Activated CD4-positive, alpha-beta T cell treated with anti-CD3 and anti-CD28 coated beads for 36 hours (primary cell): ENCODE data around the gene HSD17B2. TPM values are rescaled to one million over a fixed set of nuclear protein-coding genes. Genes with fewer than 3 reads are reported as not detected.

Experiments
- ATAC-seq: fragments of 200-7000 bp; cut with Tn5 transposase; one replicate; pipeline ENCODE4 v1.10.0; 2021; ENCODE audit warnings: mild to moderate bottlenecking, moderate library complexity
- CTCF ChIA-PET: fragments of 350-600 bp; sonication (Branson Sonifier 250); formaldehyde crosslinking; loops from one replicate; lab custom pipeline; 2021; ENCODE audit warnings: antibody characterized with exemption; lab: Charles Lee
- POLR2A ChIA-PET: fragments of 350-600 bp; sonication (Branson Sonifier 250); formaldehyde crosslinking; loops from one replicate; lab custom pipeline; 2021; ENCODE audit warnings: antibody characterized with exemption, inconsistent platforms; lab: Charles Lee
- DNase-seq: peaks from one replicate; pipeline ENCODE4 v3.0.0-alpha.2; 2020
- H3K27ac Mint-ChIP-seq: one replicate; pipeline ENCODE4 v1.8.0; 2021; ENCODE audit warnings: mixed read lengths
- H3K27me3 Mint-ChIP-seq: one replicate; pipeline ENCODE4 v1.8.0; 2021; ENCODE audit warnings: mixed read lengths
- H3K36me3 Mint-ChIP-seq: one replicate; pipeline ENCODE4 v1.8.0; 2021; ENCODE audit warnings: low read depth, mixed read lengths
- H3K4me1 Mint-ChIP-seq: one replicate; pipeline ENCODE4 v1.8.0; 2021; ENCODE audit warnings: mixed read lengths
- H3K4me3 Mint-ChIP-seq: one replicate; pipeline ENCODE4 v1.8.0; 2021; ENCODE audit warnings: mild to moderate bottlenecking, moderate library complexity, mixed read lengths
- H3K9me3 Mint-ChIP-seq: one replicate; pipeline ENCODE4 v1.8.0; 2021; ENCODE audit warnings: low read depth, mixed read lengths
- intact Hi-C, 2 experiments: fragments of 100-400 bp; cut with DNase I in 1 of 2; cut with micrococcal nuclease in 1 of 2; formaldehyde crosslinking; loops; one replicate each; pipeline versions ENCODE4 v1.14.2 to v1.15.1; 2022 to 2024; cut with DNase I, micrococcal nuclease
- total RNA-seq, 2 experiments: library from RNA; stranded (reverse); gene quantifications; one replicate each; pipeline ENCODE4 v1.2.3, GENCODE V29; 2021

HSD17B2 gene
- total RNA-seq, 2 experiments from 2014 or later, result not detected

- intact Hi-C loops, result no loop called here
- Mint-ChIP-seq H3K4me1 (no peaks in the 10 kb centered on the region), H3K4me3 (no peak overlapping the region), H3K9me3 (no peaks in the 10 kb centered on the region), H3K36me3 (no peaks in the 10 kb centered on the region), H3K27ac (no peak overlapping the region), H3K27me3 (peaks cover 15% of the 10 kb centered on the region)
- ATAC-seq (no peak), DNase-seq (no peak)
- CTCF ChIA-PET, result interaction anchor here (0.8 to 2.1 kb wide), 2 partner anchors 11 to 40 kb away, joined by 3 to 10 read pairs; partner anchors contain the start of gene SDR42E1
- POLR2A ChIA-PET, result no interaction called here
Measured at GRCh38 chr16:82050506-82050905, 15.5 kb downstream of the HSD17B2 start.

- H3K36me3 Mint-ChIP-seq, result no peaks in the 10 kb centered on the region
- POLR2A ChIA-PET, result no interaction called here
- H3K4me3 Mint-ChIP-seq, result no peak overlapping the region
- CTCF ChIA-PET, result interaction anchor here (2.1 kb wide), 1 partner anchor 10 kb away, joined by 10 read pairs; no protein-coding TSS in a partner anchor
- H3K27me3 Mint-ChIP-seq, result peaks cover 17% of the 10 kb centered on the region
- no peaks in the 10 kb centered on the region for H3K9me3 Mint-ChIP-seq
- ATAC-seq (no peak), DNase-seq (no peak)
- H3K27ac Mint-ChIP-seq, result no peak overlapping the region
- no peaks in the 10 kb centered on the region for H3K4me1 Mint-ChIP-seq
- intact Hi-C loops, result no loop called here
Measured at GRCh38 chr16:82050909-82051357, 15.9 kb downstream of the HSD17B2 start.

- Mint-ChIP-seq H3K27ac (no peak overlapping the region), H3K4me3 (no peak overlapping the region), H3K27me3 (peaks cover 16% of the 10 kb centered on the region), H3K9me3 (no peaks in the 10 kb centered on the region), H3K4me1 (no peaks in the 10 kb centered on the region), H3K36me3 (no peaks in the 10 kb centered on the region)
- CTCF ChIA-PET, result interaction anchor here (2.1 kb wide), 1 partner anchor 10 kb away, joined by 10 read pairs; no protein-coding TSS in a partner anchor
- DNase-seq (no peak), ATAC-seq (no peak)
- intact Hi-C loops, result no loop called here
- POLR2A ChIA-PET, result interaction anchor here (0.8 kb wide), 1 partner anchor 92 kb away, joined by 3 read pairs; no protein-coding TSS in a partner anchor
Measured at GRCh38 chr16:82051656-82052055, 16.6 kb downstream of the HSD17B2 start.

- no peak overlapping the region for H3K4me3 Mint-ChIP-seq
- intact Hi-C loops, result loop anchor here in 1 of 2 experiments (5.0 kb wide), 1 partner anchor 113 kb away; no protein-coding TSS in a partner anchor
- ChIA-PET CTCF (no interaction called here), POLR2A (no interaction called here)
- DNase-seq (no peak), ATAC-seq (no peak)
- H3K36me3 Mint-ChIP-seq, result no peaks in the 10 kb centered on the region
- no peaks in the 10 kb centered on the region for H3K4me1 Mint-ChIP-seq
- H3K27ac Mint-ChIP-seq, result no peak overlapping the region
- no peaks in the 10 kb centered on the region for H3K9me3 Mint-ChIP-seq
- H3K27me3 Mint-ChIP-seq, result peaks cover 21% of the 10 kb centered on the region
Measured at GRCh38 chr16:82055117-82055516, 20.1 kb downstream of the HSD17B2 start.

- no peaks in the 10 kb centered on the region for H3K9me3 Mint-ChIP-seq
- H3K27me3 Mint-ChIP-seq, result peaks cover 28% of the 10 kb centered on the region
- ATAC-seq, result no peak
- intact Hi-C loops, result loop anchor here in 1 of 2 experiments (5.0 kb wide), 1 partner anchor 114 kb away; no protein-coding TSS in a partner anchor
- H3K4me3 Mint-ChIP-seq, result no peak overlapping the region
- ChIA-PET CTCF (no interaction called here), POLR2A (no interaction called here)
- no peak for DNase-seq
- H3K4me1 Mint-ChIP-seq, result no peaks in the 10 kb centered on the region
- H3K36me3 Mint-ChIP-seq, result no peaks in the 10 kb centered on the region
- H3K27ac Mint-ChIP-seq, result no peak overlapping the region
Measured at GRCh38 chr16:82055728-82056549, 20.9 kb downstream of the HSD17B2 start.

GRCh38 chr16:82056550-82056896 lies 21.5 kb downstream of the HSD17B2 start:
- no peaks in the 10 kb centered on the region for H3K36me3 Mint-ChIP-seq
- no peaks in the 10 kb centered on the region for H3K9me3 Mint-ChIP-seq
- H3K27me3 Mint-ChIP-seq, result peaks cover 28% of the 10 kb centered on the region
- DNase-seq, result no peak
- no peaks in the 10 kb centered on the region for H3K4me1 Mint-ChIP-seq
- ATAC-seq, result no peak
- no peak overlapping the region for H3K27ac Mint-ChIP-seq
- no peak overlapping the region for H3K4me3 Mint-ChIP-seq
- ChIA-PET CTCF (no interaction called here), POLR2A (no interaction called here)
- intact Hi-C loops, result loop anchor here in 1 of 2 experiments (5.0 kb wide), 1 partner anchor 114 kb away; no protein-coding TSS in a partner anchor

- no peak overlapping the region for H3K4me3 Mint-ChIP-seq
- no peaks in the 10 kb centered on the region for H3K9me3 Mint-ChIP-seq
- ATAC-seq, result no peak
Measured at GRCh38 chr16:82059161-82059982, 24.3 kb downstream of the HSD17B2 start.

GRCh38 chr16:82059983-82060421 lies 24.9 kb downstream of the HSD17B2 start:
- ATAC-seq, result no peak
- Mint-ChIP-seq H3K9me3 (no peaks in the 10 kb centered on the region), H3K4me1 (no peaks in the 10 kb centered on the region), H3K27ac (no peak overlapping the region), H3K36me3 (no peaks in the 10 kb centered on the region), H3K27me3 (peaks cover 36% of the 10 kb centered on the region), H3K4me3 (no peak overlapping the region)
- DNase-seq, result no peak
- CTCF ChIA-PET, result no interaction called here
- POLR2A ChIA-PET, result no interaction called here
- intact Hi-C loops, result loop anchor here (5.0 to 10.0 kb wide), 2 partner anchors 118 to 165 kb away; no protein-coding TSS in a partner anchor

More at GRCh38 chr16:82059161-82059982, 24.3 kb downstream of the HSD17B2 start:
- ChIA-PET POLR2A (no interaction called here), CTCF (no interaction called here)
- no peaks in the 10 kb centered on the region for H3K36me3 Mint-ChIP-seq
- H3K4me1 Mint-ChIP-seq, result no peaks in the 10 kb centered on the region
- intact Hi-C loops, result loop anchor here in 1 of 2 experiments (5.0 kb wide), 1 partner anchor 117 kb away; no protein-coding TSS in a partner anchor
- no peak overlapping the region for H3K27ac Mint-ChIP-seq
- H3K27me3 Mint-ChIP-seq, result peaks cover 36% of the 10 kb centered on the region
- no peak for DNase-seq

GRCh38 chr16:82061861-82062525 lies 26.9 kb downstream of the HSD17B2 start:
- no peaks in the 10 kb centered on the region for H3K4me1 Mint-ChIP-seq
- no peak overlapping the region for H3K27ac Mint-ChIP-seq
- ChIA-PET CTCF (interaction anchor here (0.6 to 1.9 kb wide), 7 partner anchors 11 to 216 kb away, joined by 3 to 10 read pairs (median 3); no protein-coding TSS in a partner anchor), POLR2A (no interaction called here)
- intact Hi-C loops, result loop anchor here (1.0 to 10.0 kb wide), 3 partner anchors 120 to 172 kb away; no protein-coding TSS in a partner anchor
- H3K4me3 Mint-ChIP-seq, result no peak overlapping the region
- DNase-seq (peak; percentile 35), ATAC-seq (peak; percentile 39)
- H3K36me3 Mint-ChIP-seq, result no peaks in the 10 kb centered on the region
- H3K9me3 Mint-ChIP-seq, result no peaks in the 10 kb centered on the region
- peaks cover 27% of the 10 kb centered on the region for H3K27me3 Mint-ChIP-seq

- POLR2A ChIA-PET, result no interaction called here
- CTCF ChIA-PET, result no interaction called here
- Mint-ChIP-seq H3K4me1 (no peaks in the 10 kb centered on the region), H3K36me3 (no peaks in the 10 kb centered on the region), H3K4me3 (no peak overlapping the region), H3K27ac (no peak overlapping the region), H3K9me3 (no peaks in the 10 kb centered on the region), H3K27me3 (peaks cover 24% of the 10 kb centered on the region)
- DNase-seq (no peak), ATAC-seq (no peak)
- intact Hi-C loops, result loop anchor here (1.0 to 10.0 kb wide), 3 partner anchors 120 to 172 kb away; no protein-coding TSS in a partner anchor
Measured at GRCh38 chr16:82062645-82063058, 27.6 kb downstream of the HSD17B2 start.
